ENCODE data around the gene CLMP.

GRCh38 chr11:123129920-123130319 lies 65.1 kb downstream of the CLMP start:
- TF ChIP-seq CTCF (IDR thresholded peaks at IDR 0.05; ENCODE audit: extremely low read depth in 1 of 2, insufficient read depth in 1 of 2, low read depth in 1 of 2, low read length in 2 of 2): no peak
- TF ChIP-seq POLR2A (IDR thresholded peaks at IDR 0.05; ENCODE audit: low read depth, low read length): no peak
- TF ChIP-seq MAX (IDR thresholded peaks at IDR 0.05; ENCODE audit: insufficient read depth, insufficient read length): no peak
- no peak for TF ChIP-seq FOS (IDR thresholded peaks at IDR 0.05; ENCODE audit: borderline replicate concordance, insufficient read depth, low read length)
- no peak for TF ChIP-seq EZH2 (IDR thresholded peaks at IDR 0.05; ENCODE audit: borderline replicate concordance, low read depth, low read length, severe bottlenecking)
- no peak for TF ChIP-seq MYC (IDR thresholded peaks at IDR 0.05; ENCODE audit: low read depth, low read length)
- TF ChIP-seq POLR2AphosphoS5 (IDR thresholded peaks at IDR 0.05; ENCODE audit: insufficient read depth, low read depth, low read length): no peak
- TF ChIP-seq GATA2 (IDR thresholded peaks at IDR 0.05; ENCODE audit: insufficient read depth, insufficient read length, low read depth, low read length): no peak
